Measurements from ENCODE around the gene HLA-DOA.
A peak's percentile ranks its signal among the peaks of the same experiment; 100 is the strongest.

The HLA-DOA gene

GRCh38 chr6:32982702-32983492 is 26.5 kb downstream of the HLA-DOA start:
- no peak overlapping the region for H3K27ac ChIP-seq
- ChIA-PET POLR2A (ENCODE audit: low non-redundant PET) (no interaction called here), CTCF (interaction anchor here (0.7 to 2.5 kb wide), 2 partner anchors 49 to 50 kb away, joined by 4 to 21 read pairs; no protein-coding TSS in a partner anchor)
- TF ChIP-seq CTCF (conservative IDR thresholded peaks at IDR 0.05; ENCODE audit: low read depth), result no peak
- DNase-seq (ENCODE audit: low spot score), result no peak

- ChIA-PET POLR2A (ENCODE audit: low non-redundant PET) (no interaction called here), CTCF (interaction anchor here (0.7 to 1.2 kb wide), 2 partner anchors 49 to 114 kb away, joined by 4 to 5 read pairs; no protein-coding TSS in a partner anchor)
- no peak for DNase-seq (ENCODE audit: low spot score)
- H3K27ac ChIP-seq, result no peak overlapping the region; the same call in 1 of the 2 replicates
- no peak for TF ChIP-seq CTCF (conservative IDR thresholded peaks at IDR 0.05; ENCODE audit: low read depth)
These were observed 27.2 kb downstream of the HLA-DOA start for GRCh38 chr6:32982084-32982701.

GRCh38 chr6:32980488-32981038 is 28.8 kb downstream of the HLA-DOA start:
- ChIA-PET CTCF (interaction anchor here (0.6 to 1.3 kb wide), 2 partner anchors 47 to 764 kb away, joined by 3 read pairs; no protein-coding TSS in a partner anchor), POLR2A (ENCODE audit: low non-redundant PET) (interaction anchor here (1.9 kb wide), 1 partner anchor 9 kb away, joined by 8 read pairs; no protein-coding TSS in a partner anchor)
- peak overlapping the region; percentile 51 for H3K27ac ChIP-seq
- TF ChIP-seq CTCF (conservative IDR thresholded peaks at IDR 0.05; ENCODE audit: low read depth), result no peak
- DNase-seq (ENCODE audit: low spot score), result no peak

- CTCF ChIA-PET, result interaction anchor here (1.3 kb wide), 1 partner anchor 46 kb away, joined by 3 read pairs; no protein-coding TSS in a partner anchor
- TF ChIP-seq CTCF (conservative IDR thresholded peaks at IDR 0.05; ENCODE audit: low read depth), result no peak
These were observed 29.5 kb downstream of the HLA-DOA start for GRCh38 chr6:32979720-32980487.

GRCh38 chr6:32977953-32978324 is 31.5 kb downstream of the HLA-DOA start:
- 0 out of 2 replicates have a peak overlapping the region, but pooled peaks have one; percentile 21 for H3K27ac ChIP-seq
- no peak for DNase-seq (ENCODE audit: low spot score)
- TF ChIP-seq CTCF (conservative IDR thresholded peaks at IDR 0.05; ENCODE audit: low read depth), result no peak
- ChIA-PET CTCF (interaction anchor here (0.7 kb wide), 2 partner anchors 271 to 1820 kb away, joined by 3 to 4 read pairs; partner anchors contain the start of gene TCF19), POLR2A (ENCODE audit: low non-redundant PET) (no interaction called here)

More at GRCh38 chr6:32979720-32980487, 29.5 kb downstream of the HLA-DOA start:
- DNase-seq (ENCODE audit: low spot score), result no peak
- POLR2A ChIA-PET (ENCODE audit: low non-redundant PET), result interaction anchor here (0.6 to 1.9 kb wide), 2 partner anchors 8 to 256 kb away, joined by 3 to 8 read pairs; no protein-coding TSS in a partner anchor
- H3K27ac ChIP-seq, result no peak overlapping the region

Data from RWPE1 (cell line).